Measurements from ENCODE around the gene TBC1D22A. TPM values are rescaled to one million over a fixed set of nuclear protein-coding genes. Genes with fewer than 3 reads are reported as not detected.

The TBC1D22A gene
- total RNA-seq, 1 donor = 17.7 TPM

DNA sequence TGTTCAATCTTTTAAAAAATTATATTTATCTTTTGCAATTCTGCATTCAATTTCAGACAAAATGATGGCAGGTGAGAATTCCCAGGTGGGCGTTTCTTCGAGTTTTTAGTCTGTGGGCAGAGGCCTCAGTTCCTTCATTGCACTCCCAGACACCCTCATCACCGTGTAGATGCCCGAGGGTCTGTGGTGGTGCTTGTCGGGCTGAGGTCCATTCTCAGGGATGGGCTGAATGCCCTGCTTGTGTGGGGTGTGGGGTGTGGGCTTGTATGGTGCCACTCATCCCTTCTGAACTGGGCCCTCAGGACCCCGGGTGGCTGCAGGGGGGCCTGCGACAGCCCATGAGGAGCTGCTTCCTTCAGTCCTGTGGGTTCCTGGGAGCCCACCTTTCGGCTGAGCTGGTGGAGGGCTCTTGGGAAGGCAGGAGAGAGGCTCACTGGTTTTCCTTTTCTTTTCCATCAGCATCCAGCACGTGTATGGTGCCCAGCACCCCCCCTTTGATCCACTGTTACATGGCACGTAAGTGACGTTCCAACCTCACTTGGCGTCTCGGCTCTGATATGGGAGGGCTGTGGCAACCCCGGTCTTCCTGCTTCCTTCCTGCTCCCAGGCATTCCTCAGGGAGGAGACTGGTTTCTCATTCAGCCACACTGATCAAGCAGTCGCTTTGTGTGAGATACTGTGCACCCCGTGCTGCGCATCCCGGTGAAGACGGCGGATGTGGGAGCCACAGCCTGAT is 29.8 kb downstream of the TBC1D22A start:
- H3K4me3 ChIP-seq (ENCODE audit: insufficient read depth, low read length) = no peak overlapping the region
- peaks cover 56% of the 10 kb centered on the region for H3K79me2 ChIP-seq (ENCODE audit: insufficient read depth, low read length)
- peak overlapping the region; percentile 95 for H3K27ac ChIP-seq (ENCODE audit: low read depth, low read length)
- peaks cover 16% of the 10 kb centered on the region for H3K4me1 ChIP-seq (ENCODE audit: insufficient read depth, low read length)
- H3K36me3 ChIP-seq (ENCODE audit: insufficient read depth, low read length) = peaks cover 7% of the 10 kb centered on the region
- no peaks in the 10 kb centered on the region for H3K27me3 ChIP-seq (ENCODE audit: insufficient read depth, low read length)
- H3K4me2 ChIP-seq (ENCODE audit: insufficient read depth, low read length) = no peak overlapping the region
- no peak for DNase-seq (ENCODE audit: insufficient read length, low spot score, missing footprints)
- H3K9me3 ChIP-seq (ENCODE audit: low read depth, low read length) = no peaks in the 10 kb centered on the region
- H4K20me1 ChIP-seq (ENCODE audit: insufficient read depth, low read length) = peaks cover 8% of the 10 kb centered on the region
- TF ChIP-seq, protein P1, sequence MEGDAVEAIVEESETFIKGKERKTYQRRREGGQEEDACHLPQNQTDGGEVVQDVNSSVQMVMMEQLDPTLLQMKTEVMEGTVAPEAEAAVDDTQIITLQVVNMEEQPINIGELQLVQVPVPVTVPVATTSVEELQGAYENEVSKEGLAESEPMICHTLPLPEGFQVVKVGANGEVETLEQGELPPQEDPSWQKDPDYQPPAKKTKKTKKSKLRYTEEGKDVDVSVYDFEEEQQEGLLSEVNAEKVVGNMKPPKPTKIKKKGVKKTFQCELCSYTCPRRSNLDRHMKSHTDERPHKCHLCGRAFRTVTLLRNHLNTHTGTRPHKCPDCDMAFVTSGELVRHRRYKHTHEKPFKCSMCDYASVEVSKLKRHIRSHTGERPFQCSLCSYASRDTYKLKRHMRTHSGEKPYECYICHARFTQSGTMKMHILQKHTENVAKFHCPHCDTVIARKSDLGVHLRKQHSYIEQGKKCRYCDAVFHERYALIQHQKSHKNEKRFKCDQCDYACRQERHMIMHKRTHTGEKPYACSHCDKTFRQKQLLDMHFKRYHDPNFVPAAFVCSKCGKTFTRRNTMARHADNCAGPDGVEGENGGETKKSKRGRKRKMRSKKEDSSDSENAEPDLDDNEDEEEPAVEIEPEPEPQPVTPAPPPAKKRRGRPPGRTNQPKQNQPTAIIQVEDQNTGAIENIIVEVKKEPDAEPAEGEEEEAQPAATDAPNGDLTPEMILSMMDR (IDR thresholded peaks at IDR 0.05; ENCODE audit: extremely low read depth, low read depth, low read length) = no peak
- H2AFZ ChIP-seq (ENCODE audit: low read length) = no peak overlapping the region

DNA sequence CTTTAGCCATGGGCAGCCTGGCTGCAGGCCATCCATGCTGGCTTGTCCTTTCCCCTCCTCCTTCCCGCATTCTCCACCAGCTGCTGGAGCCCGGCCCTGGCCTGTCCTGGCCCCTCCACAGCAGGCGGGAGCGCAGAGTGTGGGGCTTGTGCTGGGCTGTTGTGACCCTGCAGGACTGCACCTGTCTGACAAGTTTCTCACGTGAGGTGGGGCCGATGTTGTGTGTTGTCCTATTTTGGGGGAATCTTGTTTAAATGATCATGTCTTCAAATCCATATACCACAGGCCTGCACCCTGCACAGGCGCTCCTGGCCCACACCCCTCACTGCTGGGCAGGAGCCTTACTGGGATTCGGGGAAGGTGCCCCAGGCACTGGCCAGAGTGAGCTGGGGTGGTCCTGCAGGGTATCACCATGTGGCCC is 30.4 kb downstream of the TBC1D22A start:
- Histone ChIP-seq H3K27ac (ENCODE audit: low read depth, low read length) (no peak overlapping the region), H3K27me3 (ENCODE audit: insufficient read depth, low read length) (no peaks in the 10 kb centered on the region), H2AFZ (ENCODE audit: low read length) (no peak overlapping the region), H3K4me3 (ENCODE audit: insufficient read depth, low read length) (no peak overlapping the region), H3K9me3 (ENCODE audit: low read depth, low read length) (no peaks in the 10 kb centered on the region), H3K79me2 (ENCODE audit: insufficient read depth, low read length) (peaks cover 52% of the 10 kb centered on the region), H3K4me2 (ENCODE audit: insufficient read depth, low read length) (no peak overlapping the region), H3K36me3 (ENCODE audit: insufficient read depth, low read length) (peaks cover 7% of the 10 kb centered on the region), H4K20me1 (ENCODE audit: insufficient read depth, low read length) (peaks cover 8% of the 10 kb centered on the region), H3K4me1 (ENCODE audit: insufficient read depth, low read length) (peaks cover 16% of the 10 kb centered on the region)
- TF ChIP-seq, protein P1 (IDR thresholded peaks at IDR 0.05; ENCODE audit: extremely low read depth, low read depth, low read length) = no peak
- no peak for DNase-seq (ENCODE audit: insufficient read length, low spot score, missing footprints)

DNA sequence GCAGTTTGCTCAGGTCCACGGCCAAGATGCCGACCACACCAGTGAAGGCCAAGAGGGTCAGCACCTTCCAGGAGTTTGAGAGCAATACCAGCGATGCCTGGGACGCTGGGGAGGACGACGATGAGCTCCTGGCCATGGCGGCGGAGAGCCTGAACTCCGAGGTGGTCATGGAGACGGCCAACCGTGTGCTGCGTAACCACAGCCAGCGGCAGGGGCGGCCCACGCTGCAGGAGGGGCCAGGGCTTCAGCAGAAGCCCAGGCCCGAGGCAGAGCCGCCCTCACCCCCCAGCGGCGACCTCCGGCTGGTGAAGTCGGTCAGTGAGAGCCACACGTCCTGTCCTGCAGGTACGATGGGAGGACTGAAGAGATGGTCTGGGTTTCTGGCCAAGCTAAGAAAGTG is 31.0 kb downstream of the TBC1D22A start:
- peaks cover 10% of the 10 kb centered on the region for H3K36me3 ChIP-seq (ENCODE audit: insufficient read depth, low read length)
- no peaks in the 10 kb centered on the region for H3K9me3 ChIP-seq (ENCODE audit: low read depth, low read length)
- no peak overlapping the region for H2AFZ ChIP-seq (ENCODE audit: low read length)
- H3K27ac ChIP-seq (ENCODE audit: low read depth, low read length) = no peak overlapping the region
- H3K4me3 ChIP-seq (ENCODE audit: insufficient read depth, low read length) = no peak overlapping the region
- peaks cover 47% of the 10 kb centered on the region for H3K79me2 ChIP-seq (ENCODE audit: insufficient read depth, low read length)
- H4K20me1 ChIP-seq (ENCODE audit: insufficient read depth, low read length) = peaks cover 10% of the 10 kb centered on the region
- TF ChIP-seq, protein P1 (IDR thresholded peaks at IDR 0.05; ENCODE audit: extremely low read depth, low read depth, low read length) = no peak
- H3K4me1 ChIP-seq (ENCODE audit: insufficient read depth, low read length) = peaks cover 16% of the 10 kb centered on the region
- H3K4me2 ChIP-seq (ENCODE audit: insufficient read depth, low read length) = no peak overlapping the region
- H3K27me3 ChIP-seq (ENCODE audit: insufficient read depth, low read length) = no peaks in the 10 kb centered on the region
- DNase-seq (ENCODE audit: insufficient read length, low spot score, missing footprints) = no peak

DNA sequence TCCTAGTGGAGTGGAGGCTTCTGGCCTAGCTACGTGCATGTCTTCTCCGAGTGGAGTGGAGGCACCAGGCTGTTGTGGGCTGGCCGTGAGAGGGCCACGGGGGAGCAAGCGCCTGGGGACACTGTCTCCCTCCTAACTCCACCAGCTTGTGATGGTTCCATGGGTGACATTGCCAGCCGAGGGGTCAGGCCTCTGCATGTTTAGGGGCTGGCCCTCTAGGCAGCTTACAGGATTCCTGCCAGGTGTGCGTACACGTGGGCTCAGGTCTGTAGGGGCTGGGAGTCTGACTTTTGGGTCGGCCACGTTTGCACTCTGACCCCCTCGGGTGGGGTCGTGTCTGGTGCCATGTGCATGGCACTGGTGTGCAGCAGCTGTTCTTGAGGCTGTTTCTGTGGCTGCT is 31.6 kb downstream of the TBC1D22A start:
- DNase-seq (ENCODE audit: insufficient read length, low spot score, missing footprints) = no peak

More for the DNA sequence above, 31.6 kb downstream of the TBC1D22A start:
- Histone ChIP-seq H2AFZ (ENCODE audit: low read length) (no peak overlapping the region), H3K4me1 (ENCODE audit: insufficient read depth, low read length) (peaks cover 19% of the 10 kb centered on the region), H3K27ac (ENCODE audit: low read depth, low read length) (no peak overlapping the region), H3K9me3 (ENCODE audit: low read depth, low read length) (no peaks in the 10 kb centered on the region), H3K27me3 (ENCODE audit: insufficient read depth, low read length) (no peaks in the 10 kb centered on the region), H3K79me2 (ENCODE audit: insufficient read depth, low read length) (peaks cover 44% of the 10 kb centered on the region), H3K4me2 (ENCODE audit: insufficient read depth, low read length) (no peak overlapping the region), H4K20me1 (ENCODE audit: insufficient read depth, low read length) (peaks cover 9% of the 10 kb centered on the region), H3K36me3 (ENCODE audit: insufficient read depth, low read length) (peaks cover 10% of the 10 kb centered on the region), H3K4me3 (ENCODE audit: insufficient read depth, low read length) (no peak overlapping the region)
- TF ChIP-seq, protein P1 (IDR thresholded peaks at IDR 0.05; ENCODE audit: extremely low read depth, low read depth, low read length) = no peak

Measured in osteoblast (primary cell).